Renal cortical epithelial cell (primary cell): ENCODE data around the gene CD99. TPM values are rescaled to one million over a fixed set of nuclear protein-coding genes. Genes with fewer than 3 reads are reported as not detected.
"Not testable (repeated sequence)": the region's sequence is repeated elsewhere in the genome, so short reads cannot be mapped to it uniquely, and the experiment has no call there.

Experiments used
- DNase-seq: peaks from one replicate; pipeline ENCODE4 v3.0.0-alpha.2; 2011; ENCODE audit warnings: low read depth
- total RNA-seq: library from RNA; depleted of rRNA; stranded (reverse); fragments of >200 nt; gene quantifications from 2 replicates; pipeline ENCODE4 v1.2.3, GENCODE V29; 2014

CD99 gene
- total RNA-seq, 1 donor from 2014 or later, result 52.8 TPM

DNA sequence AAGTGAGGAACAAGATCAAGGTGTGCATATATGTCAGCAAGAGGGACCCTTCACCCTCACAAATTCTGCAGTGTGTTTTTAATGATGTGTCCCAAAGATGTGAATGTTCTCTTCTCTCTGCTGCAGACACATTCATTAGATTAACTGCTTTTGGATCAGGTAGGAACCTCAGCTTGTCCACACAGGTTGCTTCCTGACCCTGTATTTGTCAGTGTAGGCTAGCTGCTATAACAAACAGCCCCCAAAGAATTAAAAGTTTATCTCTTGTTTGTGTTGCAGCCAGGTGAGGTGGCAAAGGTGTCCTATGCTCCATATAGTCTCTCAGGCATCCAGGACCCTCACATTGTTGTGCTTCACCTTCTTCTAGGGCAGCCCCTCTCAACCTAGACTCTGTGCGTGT is 78.5 kb downstream of the CD99 start:
- no peak for DNase-seq

- not testable (repeated sequence) for DNase-seq
These were observed 82.3 kb downstream of the CD99 start for GRCh38 chrX:2773166-2774055.

GRCh38 chrX:2774057-2774456 is 83.0 kb downstream of the CD99 start:
- no peak for DNase-seq

- DNase-seq, result no peak
These were observed 83.7 kb downstream of the CD99 start for GRCh38 chrX:2774776-2775175.

DNA sequence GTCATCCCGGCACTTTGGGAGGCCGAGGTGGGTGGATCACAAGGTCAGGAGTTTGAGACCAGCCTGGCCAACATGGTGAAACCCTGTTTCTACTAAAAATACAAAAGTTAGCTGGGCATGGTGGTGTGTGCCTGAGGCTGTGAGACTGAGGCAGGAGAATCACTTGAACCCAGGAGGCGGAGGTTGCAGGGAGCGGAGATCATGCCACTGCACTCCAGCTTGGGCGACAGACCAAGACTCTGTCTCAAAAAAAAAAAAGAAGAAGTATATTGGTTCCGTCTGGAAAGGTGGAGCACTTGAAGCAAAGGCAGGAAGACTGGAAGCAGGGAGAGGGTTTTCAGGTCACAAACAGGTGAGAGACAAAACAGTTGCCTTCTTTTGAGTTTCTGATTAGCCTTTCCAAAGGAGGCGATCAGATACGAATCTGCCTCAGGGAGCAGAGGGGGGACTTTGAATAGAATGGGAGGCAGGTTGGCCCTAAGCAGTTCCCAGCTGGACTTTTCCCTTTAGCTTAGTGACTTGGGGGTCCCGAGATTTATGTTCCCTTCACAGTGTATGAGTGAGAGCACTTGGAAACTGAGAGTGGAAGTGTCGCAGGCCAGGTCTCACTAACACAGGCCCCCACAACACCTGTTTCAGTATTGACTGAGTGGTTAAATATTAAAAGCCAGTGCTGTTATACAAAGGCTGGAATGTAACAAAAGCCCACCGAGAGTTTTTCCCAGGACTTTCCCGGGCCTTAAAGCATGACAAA is 89.6 kb downstream of the CD99 start:
- not testable (repeated sequence) for DNase-seq

DNA sequence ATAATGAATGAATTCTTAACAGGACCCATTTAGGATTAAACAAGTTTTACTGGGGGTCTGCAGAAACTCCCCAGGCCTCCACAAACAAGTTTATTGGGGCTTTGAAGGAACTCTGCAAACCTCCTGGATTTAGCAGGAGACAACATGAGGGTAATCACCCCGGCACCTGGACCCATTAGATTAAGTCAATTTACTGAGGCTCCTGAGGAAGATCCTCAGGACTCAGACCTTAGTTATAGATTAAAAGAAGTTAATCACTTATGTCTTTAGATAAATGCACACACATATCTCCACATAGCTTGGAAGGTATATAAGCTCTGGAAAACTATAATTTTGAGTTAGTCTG is 90.1 kb downstream of the CD99 start:
- no peak for DNase-seq

- no peak for DNase-seq
These were observed 90.6 kb downstream of the CD99 start for GRCh38 chrX:2781698-2782097.

DNA sequence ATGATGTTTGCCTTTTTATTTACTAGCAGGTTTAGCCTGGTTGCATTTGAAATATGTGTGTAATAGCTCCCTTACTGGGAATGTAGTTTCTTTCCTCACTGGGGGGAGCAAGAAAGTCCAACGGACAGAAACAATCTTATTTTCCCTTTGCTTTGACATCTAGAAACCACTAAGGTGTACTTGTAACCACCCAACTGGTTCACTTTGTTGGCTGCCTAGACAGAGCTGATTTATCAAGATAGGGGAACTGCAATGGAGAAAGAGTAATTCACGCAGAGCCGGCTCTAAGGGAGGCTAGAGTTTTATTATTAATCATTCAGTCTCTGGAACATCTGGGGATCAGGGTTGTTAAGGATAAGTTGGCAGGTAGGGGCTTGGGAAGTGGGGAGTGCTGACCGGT is 91.1 kb downstream of the CD99 start:
- no peak for DNase-seq

- no peak for DNase-seq
These were observed 91.7 kb downstream of the CD99 start for GRCh38 chrX:2782778-2783177.

DNA sequence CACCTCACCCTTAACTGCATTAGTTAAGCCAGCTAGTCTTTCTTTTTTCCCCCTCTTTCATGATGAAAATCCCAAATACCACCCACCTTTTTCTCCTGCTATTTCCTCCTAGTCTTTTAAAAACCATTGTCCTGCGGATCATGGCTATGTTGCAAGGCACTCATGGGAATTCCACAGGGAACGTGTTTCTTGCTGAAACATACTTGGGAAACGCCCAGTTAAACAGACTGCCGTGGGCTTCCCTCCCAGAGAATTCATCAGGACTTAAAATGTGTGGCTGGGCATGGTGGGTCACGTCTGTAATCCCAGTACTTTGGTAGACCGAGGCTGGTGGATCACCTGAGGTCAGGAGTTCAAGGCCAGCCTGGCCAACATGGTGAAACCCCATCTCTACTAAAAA is 92.9 kb downstream of the CD99 start:
- DNase-seq, result no peak

- no peak for DNase-seq
These were observed 94.4 kb downstream of the CD99 start for GRCh38 chrX:2785538-2785937.

- no peak for DNase-seq
These were observed 97.9 kb downstream of the CD99 start for GRCh38 chrX:2788980-2789379.

DNA sequence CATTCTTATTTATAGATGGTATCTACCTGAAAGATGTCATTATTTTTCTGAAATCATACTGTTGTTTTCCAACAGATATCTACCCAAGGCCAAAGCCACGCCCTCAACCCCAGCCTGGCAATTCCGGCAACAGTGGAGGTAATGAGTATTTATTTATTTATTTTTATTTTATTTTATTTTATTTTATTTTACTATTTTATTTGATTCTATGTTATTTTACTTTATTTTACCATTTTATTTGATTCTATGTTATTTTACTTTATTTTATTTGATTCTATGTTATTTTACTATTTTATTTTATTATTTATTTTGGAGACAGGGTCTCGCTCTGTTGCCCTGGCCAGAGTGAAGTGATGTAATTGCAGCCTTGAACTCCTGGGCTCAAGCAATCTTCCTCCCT is 98.5 kb downstream of the CD99 start:
- DNase-seq, result no peak

Other genes starting within 250 kb of the CD99 start
- gene DHRSX, start 190.3 kb upstream of the CD99 start, total RNA-seq, result 16.0 and 29.9 TPM in 2 replicates
- gene ZBED1, start 190.3 kb upstream of the CD99 start, total RNA-seq, result 45.8 and 75.3 TPM in 2 replicates
- gene XG, start 60.7 kb downstream of the CD99 start, total RNA-seq, result not detected in 2 replicates
- gene GYG2, start 137.6 kb downstream of the CD99 start, total RNA-seq, result 0.69 and 3.2 TPM in 2 replicates
- gene ARSD, start 238.0 kb downstream of the CD99 start, total RNA-seq, result 36.6 and 108 TPM in 2 replicates